Measurements from ENCODE around the gene OSGIN1. TPM values are rescaled to one million over a fixed set of nuclear protein-coding genes. Genes with fewer than 3 reads are reported as not detected.

OSGIN1 gene
- total RNA-seq, 1 donor from 2014 or later = 0.21 TPM

DNA sequence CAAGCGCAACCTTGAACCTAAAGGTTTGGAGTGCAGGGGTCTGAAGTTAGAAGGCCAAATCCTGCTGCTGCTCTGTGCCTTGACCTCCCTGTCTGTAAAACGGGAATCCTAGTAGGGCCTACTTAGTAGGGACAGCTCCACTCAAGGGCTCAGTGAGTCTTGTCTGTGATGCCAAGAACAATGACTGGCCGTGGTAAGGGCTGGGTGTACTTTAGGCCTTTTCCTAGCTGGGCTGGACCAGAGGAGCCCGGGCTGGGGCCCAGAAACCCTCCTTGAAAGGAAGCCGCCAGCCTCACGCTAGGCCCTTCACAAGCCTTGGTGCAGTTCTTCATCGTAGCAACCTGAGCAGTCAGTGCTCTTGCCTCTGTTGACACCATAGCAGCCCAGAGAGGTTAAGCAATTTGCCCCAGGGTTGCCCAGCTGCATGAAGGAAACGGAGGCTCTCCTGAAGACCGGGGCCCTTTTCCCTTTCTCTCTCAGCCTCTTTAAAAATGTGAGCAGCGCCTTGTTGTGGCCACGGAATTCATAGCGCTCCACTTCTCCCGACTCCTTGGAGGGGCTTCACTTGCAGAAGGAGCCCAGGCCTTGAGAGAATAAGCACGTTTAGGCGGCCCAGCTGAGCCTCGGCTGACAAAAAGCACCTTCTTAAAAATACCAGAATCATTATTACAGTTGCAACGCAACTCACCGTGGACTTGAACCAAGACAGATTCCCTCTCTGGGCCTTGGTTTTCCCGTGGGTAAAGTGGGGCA, 19.4 kb downstream of the OSGIN1 start:
- DNase-seq = no peak

DNA sequence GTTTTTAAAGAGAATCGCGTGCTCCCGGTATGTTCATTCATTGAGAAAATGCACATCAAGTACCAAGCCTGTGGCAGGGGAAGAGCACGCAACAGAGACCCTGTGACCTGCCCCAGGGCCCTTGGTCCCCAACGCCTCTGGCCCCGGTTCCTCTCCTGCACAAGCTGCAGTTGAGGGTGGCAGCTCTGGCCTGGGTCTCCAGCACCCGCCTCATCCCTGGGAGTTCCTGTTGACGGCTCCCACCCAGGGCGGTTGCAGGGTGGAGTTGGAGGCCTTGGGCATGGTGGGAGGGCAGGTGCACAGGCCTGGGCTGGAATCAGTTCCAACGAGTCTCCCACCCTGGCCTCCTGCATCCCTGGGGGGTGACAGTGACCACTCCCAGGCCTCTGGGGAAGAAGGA, 20.0 kb downstream of the OSGIN1 start:
- DNase-seq = no peak

GRCh38 chr16:83973581-83974385, 20.7 kb downstream of the OSGIN1 start:
- no peak for DNase-seq

GRCh38 chr16:83974475-83974874, 21.4 kb downstream of the OSGIN1 start:
- no peak for DNase-seq

- DNase-seq = no peak
These were observed 22.7 kb downstream of the OSGIN1 start for GRCh38 chr16:83975590-83976260.

- no peak for DNase-seq
These were observed 24.2 kb downstream of the OSGIN1 start for GRCh38 chr16:83977056-83977815.

- DNase-seq = no peak
These were observed 25.4 kb downstream of the OSGIN1 start for GRCh38 chr16:83978401-83978904.

- DNase-seq = no peak
These were observed 26.4 kb downstream of the OSGIN1 start for GRCh38 chr16:83979441-83979840.

DNA sequence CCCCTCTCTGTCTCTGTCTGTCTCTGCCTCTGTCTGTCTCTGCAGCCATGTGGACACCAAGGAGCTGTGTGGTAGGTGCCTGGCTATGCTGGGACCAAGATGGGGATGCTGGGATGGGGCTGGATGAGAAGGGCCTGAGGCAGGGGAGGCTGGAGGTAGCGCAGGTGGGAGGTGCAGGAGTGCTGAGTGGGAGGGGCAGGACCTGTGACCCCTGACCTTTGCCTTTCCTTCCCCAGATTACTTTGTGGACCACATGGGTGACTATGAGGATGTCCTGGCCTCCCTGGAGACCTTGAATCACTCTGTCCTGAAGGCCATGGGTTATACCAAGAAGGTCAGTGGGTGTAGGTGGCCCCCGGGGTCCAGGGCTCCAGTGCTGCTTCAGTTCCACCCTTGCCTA, 27.8 kb downstream of the OSGIN1 start:
- no peak for DNase-seq

GRCh38 chr16:83981799-83982198, 28.8 kb downstream of the OSGIN1 start:
- DNase-seq = no peak

DNA sequence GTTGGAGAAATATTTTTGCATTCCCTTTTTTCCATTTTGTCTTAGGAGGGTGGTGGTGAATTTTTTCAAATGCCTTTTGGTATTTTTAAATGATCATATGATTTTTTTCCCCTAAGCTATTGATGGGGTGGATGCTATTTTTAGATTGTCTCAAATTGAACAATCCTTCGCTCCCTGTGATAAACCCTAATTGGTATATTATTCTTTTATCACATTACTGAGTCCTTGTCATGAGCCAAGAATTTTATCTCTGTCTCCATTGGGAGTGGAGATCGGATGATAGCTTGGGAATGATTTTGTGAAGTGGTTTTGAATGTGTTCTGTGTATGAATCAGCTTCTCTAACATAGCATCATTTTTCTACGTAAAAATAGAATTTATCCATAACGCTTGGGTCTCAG, 30.5 kb downstream of the OSGIN1 start:
- no peak for DNase-seq

- DNase-seq = no peak
These were observed 36.3 kb downstream of the OSGIN1 start for GRCh38 chr16:83989300-83989699.

DNA sequence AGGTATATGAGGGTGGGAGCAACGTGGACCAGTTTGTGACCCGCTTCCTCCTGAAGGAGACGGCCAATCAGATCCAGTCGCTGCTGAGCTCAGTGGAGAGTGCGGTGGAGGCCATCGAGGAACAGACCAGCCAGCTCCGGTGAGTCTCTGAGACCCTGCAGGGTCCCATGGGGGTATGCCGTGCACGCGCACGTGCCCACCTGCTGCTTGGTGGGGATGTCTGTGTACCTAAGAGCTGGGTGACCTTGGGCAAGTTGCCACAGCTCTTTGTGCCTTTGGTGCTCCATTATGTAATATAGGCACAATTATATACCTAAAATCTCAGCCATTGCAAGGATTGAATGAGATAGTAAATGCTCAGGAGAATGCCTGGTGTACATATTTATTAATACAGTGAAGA, 37.5 kb downstream of the OSGIN1 start:
- no peak for DNase-seq

GRCh38 chr16:83992624-83993023, 39.6 kb downstream of the OSGIN1 start:
- DNase-seq = peak; percentile 49

DNA sequence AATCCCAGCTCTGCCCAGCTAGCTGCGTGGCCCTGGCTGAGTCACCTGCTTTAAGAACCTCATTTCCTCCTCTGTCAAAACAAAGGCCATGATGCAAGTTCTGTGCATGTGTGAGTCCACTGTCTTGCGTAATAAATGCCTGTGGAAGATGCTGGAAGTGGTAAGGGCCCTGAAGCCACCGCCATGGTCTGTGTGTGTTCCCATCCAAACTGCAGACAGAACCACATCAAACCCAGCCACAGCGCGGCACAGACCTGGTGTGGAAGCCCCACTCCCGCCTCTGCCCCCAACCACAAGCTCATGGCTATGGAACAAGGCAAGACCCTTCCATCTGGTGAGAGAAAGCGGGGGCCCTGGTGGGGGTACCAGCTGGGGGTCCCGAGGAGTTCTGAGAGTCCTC, 41.0 kb downstream of the OSGIN1 start:
- no peak for DNase-seq

- no peak for DNase-seq
These were observed 41.7 kb downstream of the OSGIN1 start for GRCh38 chr16:83994703-83995102.

DNA sequence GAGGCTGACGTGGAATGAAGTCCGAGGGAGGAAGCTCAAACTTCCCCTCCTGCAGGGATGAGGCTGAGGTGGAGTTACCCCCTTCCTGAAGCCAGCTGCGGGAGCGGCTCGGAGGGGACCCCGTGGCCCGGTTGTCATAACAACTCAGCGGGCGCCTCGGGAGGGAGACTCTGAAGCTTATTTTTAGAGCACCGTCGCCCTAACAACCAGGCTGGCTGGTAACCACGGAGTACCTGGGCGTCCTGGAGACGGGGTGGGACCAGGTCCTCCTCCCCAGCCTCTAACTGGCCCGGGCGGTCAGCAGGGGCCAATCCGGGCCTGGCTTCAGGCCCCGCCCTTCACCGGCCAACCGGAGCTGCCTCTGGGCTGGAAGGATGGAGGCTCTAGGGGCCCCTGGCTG, 42.7 kb downstream of the OSGIN1 start:
- DNase-seq = peak; percentile 61

DNA sequence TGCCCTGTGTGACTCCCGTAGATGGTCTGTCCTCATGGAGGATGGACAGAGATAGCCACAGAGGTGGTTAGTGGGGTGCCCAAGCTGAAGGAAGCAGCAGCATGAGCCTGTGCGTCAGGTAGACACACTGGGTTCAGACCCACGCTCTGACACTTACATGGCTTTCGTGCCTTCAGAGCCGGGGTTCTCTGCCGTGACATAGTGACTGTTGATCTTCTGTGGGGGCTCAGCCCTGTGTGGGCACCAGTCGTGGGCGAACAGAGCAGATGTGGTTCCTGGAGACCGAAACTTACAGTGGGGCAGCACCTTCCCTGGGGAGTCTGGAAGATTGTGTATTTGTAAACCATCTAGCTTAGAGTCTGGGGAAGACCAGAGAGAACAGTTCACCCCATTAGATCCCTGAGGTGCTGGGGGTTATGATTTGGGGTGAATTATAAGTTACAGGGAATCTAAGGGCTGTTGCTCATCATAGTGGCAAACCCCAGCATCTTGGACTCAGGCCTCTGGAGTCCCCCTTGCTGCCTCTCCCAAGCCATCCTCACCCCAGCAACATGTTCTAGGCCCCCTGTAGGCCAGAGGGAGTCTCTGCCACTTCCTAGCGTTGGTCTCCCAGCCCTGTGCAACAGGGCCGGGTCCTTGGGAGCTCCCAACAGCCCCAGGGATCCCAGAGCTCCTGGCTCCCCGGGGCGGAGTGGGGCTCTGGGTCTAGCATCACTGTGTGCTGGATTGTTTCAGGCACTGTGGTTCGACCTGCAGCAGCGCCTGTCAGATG, 43.6 kb downstream of the OSGIN1 start:
- no peak for DNase-seq

- DNase-seq = no peak
These were observed 45.1 kb downstream of the OSGIN1 start for GRCh38 chr16:83998091-83998490.

DNA sequence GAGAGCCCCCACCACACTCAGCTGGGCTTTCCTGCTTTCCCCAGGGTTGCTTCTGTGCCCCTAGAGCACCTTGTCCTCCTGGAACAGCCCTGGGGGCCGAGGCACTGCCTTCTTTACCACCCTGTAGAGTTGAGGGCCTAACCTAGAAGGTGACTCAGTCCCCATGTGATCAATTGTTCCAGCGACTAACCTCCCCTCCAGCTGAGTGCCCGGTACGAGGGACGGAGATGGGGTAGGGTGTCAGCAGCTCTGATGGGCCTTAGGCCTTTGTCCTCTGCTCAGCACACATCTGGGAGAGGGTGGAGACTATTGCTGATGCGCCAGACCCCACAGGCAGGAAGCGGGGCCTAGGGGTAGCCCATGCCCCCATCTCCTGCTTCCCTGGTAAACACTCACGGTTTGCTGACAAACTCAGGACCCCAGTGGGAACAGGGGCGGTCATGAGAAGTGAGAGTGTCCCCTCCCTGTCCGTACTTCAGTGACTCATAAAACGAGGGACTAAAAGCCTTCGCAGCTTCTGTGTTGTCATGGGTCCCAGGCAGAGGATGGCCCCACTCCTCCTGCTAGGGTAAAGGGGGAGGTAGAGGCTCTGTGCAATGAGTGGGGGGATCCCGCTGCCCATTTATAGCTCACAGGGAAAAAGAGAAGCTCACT, 48.1 kb downstream of the OSGIN1 start:
- DNase-seq = no peak

GRCh38 chr16:84001726-84002125, 48.7 kb downstream of the OSGIN1 start:
- no peak for DNase-seq
